Measurements from ENCODE around the gene TSSC4. TPM values are rescaled to one million over a fixed set of nuclear protein-coding genes. Genes with fewer than 3 reads are reported as not detected.

Gene TSSC4
- total RNA-seq, 1 donor from 2014 or later, result 31.8 TPM

- DNase-seq (ENCODE audit: low spot score in 2 of 2), result no peak
Observed at GRCh38 chr11:2445746-2446551, 45.4 kb downstream of the TSSC4 start.

GRCh38 chr11:2446590-2447252 lies 46.2 kb downstream of the TSSC4 start:
- DNase-seq (ENCODE audit: low spot score in 2 of 2) (no peak), FAIRE-seq (no peak)

More at GRCh38 chr11:2445746-2446551, 45.4 kb downstream of the TSSC4 start:
- FAIRE-seq, result no peak

- no peak for DNase-seq (ENCODE audit: low spot score in 2 of 2)
- no peak for FAIRE-seq
Observed at GRCh38 chr11:2447253-2447950, 46.9 kb downstream of the TSSC4 start.

GRCh38 chr11:2447951-2448650 lies 47.6 kb downstream of the TSSC4 start:
- DNase-seq (ENCODE audit: low spot score in 2 of 2), result no peak
- no peak for FAIRE-seq

GRCh38 chr11:2448661-2449547 lies 48.4 kb downstream of the TSSC4 start:
- DNase-seq (ENCODE audit: low spot score in 2 of 2), result no peak
- no peak for FAIRE-seq

GRCh38 chr11:2449548-2450320 lies 49.2 kb downstream of the TSSC4 start:
- no peak for DNase-seq (ENCODE audit: low spot score in 2 of 2)
- FAIRE-seq, result no peak

- DNase-seq (ENCODE audit: low spot score in 2 of 2), result no peak
- FAIRE-seq, result no peak
Observed at GRCh38 chr11:2450321-2451041, 49.9 kb downstream of the TSSC4 start.

GRCh38 chr11:2451336-2451735 lies 50.8 kb downstream of the TSSC4 start:
- FAIRE-seq, result no peak
- no peak for DNase-seq (ENCODE audit: low spot score in 2 of 2)

- FAIRE-seq, result no peak
- DNase-seq (ENCODE audit: low spot score in 2 of 2), result no peak
Observed at GRCh38 chr11:2451916-2452315, 51.4 kb downstream of the TSSC4 start.

- FAIRE-seq, result no peak
- DNase-seq (ENCODE audit: low spot score in 2 of 2), result no peak
Observed at GRCh38 chr11:2452321-2453012, 51.9 kb downstream of the TSSC4 start.

- FAIRE-seq (no peak), DNase-seq (ENCODE audit: low spot score in 2 of 2) (no peak)
Observed at GRCh38 chr11:2453436-2453835, 52.9 kb downstream of the TSSC4 start.

Small RNA genes lying within 50 kb of the gene (small RNA-seq; reads per million reads assigned to genes)
- gene RF00019, result not detected

Other genes with a start within 250 kb of the TSSC4 start
- gene INS, start 239.5 kb upstream of the TSSC4 start, total RNA-seq, result not detected
- gene TH, start 228.9 kb upstream of the TSSC4 start, total RNA-seq, result 0.82 TPM
- 0.82 TPM for gene ASCL2, start 130.2 kb upstream of the TSSC4 start, total RNA-seq
- under 0.01 TPM for gene C11orf21, start 98.8 kb upstream of the TSSC4 start, total RNA-seq
- gene TSPAN32, start 98.7 kb upstream of the TSSC4 start, total RNA-seq, result 0.41 TPM
- 67.7 TPM for gene CD81, start 23.4 kb upstream of the TSSC4 start, total RNA-seq
- not detected for gene TRPM5, start 43.8 kb downstream of the TSSC4 start, total RNA-seq
- under 0.01 TPM for gene KCNQ1, start 44.3 kb downstream of the TSSC4 start, total RNA-seq

Data from frontal cortex (tissue), 4 donors.